Neural progenitor cell (in vitro differentiated cells): ENCODE measurements around the gene ZNF782.

Experiments
- EZH2 ChIP-seq: fragments of 200-600 bp; sonication (generic); IDR thresholded peaks from 2 replicates; pipeline ENCODE4 v1.6.1; 2017; ENCODE audit warnings: antibody characterized with exemption, mild to moderate bottlenecking, moderate library complexity
- EZH2phosphoT487 ChIP-seq: fragments of 200-600 bp; sonication (generic); IDR thresholded peaks from 2 replicates; pipeline ENCODE4 v1.6.1; 2017; ENCODE audit warnings: antibody characterized with exemption
- TF ChIP-seq, protein P1 (sequence below): fragments of 200-600 bp; sonication (generic); IDR thresholded peaks from 2 replicates; pipeline ENCODE4 v1.5.1; 2017; ENCODE audit warnings: antibody characterized with exemption, mild to moderate bottlenecking

DNA sequence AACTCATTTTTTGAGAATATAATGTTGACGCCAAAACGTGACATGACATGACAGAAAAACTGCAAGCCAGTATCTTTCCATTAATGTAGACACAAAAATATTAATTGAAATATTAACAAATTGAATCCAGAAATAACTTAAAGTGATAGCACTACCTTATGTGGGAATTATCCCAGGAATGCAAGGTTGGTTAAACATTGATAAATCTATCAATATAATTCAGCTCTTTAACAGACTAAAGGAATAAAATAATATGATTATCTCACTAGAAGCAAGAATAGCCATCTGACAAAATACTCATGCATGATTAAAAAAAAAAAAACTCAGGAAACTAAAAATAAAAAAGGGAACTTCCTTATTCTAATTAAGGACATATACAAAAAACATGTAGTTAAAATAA is 83.2 kb downstream of the ZNF782 start:
- TF ChIP-seq EZH2 (no peak), EZH2phosphoT487 (no peak)
- TF ChIP-seq, protein P1, sequence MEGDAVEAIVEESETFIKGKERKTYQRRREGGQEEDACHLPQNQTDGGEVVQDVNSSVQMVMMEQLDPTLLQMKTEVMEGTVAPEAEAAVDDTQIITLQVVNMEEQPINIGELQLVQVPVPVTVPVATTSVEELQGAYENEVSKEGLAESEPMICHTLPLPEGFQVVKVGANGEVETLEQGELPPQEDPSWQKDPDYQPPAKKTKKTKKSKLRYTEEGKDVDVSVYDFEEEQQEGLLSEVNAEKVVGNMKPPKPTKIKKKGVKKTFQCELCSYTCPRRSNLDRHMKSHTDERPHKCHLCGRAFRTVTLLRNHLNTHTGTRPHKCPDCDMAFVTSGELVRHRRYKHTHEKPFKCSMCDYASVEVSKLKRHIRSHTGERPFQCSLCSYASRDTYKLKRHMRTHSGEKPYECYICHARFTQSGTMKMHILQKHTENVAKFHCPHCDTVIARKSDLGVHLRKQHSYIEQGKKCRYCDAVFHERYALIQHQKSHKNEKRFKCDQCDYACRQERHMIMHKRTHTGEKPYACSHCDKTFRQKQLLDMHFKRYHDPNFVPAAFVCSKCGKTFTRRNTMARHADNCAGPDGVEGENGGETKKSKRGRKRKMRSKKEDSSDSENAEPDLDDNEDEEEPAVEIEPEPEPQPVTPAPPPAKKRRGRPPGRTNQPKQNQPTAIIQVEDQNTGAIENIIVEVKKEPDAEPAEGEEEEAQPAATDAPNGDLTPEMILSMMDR, result no peak
